Measurements from ENCODE around the gene CYFIP2.

CYFIP2 gene

GRCh38 chr5:157431544-157432200 lies 165.7 kb downstream of the CYFIP2 start:
- Histone ChIP-seq H3K4me2 (ENCODE audit: insufficient read depth, low read length, poor library complexity, severe bottlenecking) (no peak overlapping the region), H2BK5ac (ENCODE audit: low read length) (no peak overlapping the region), H3K36me3 (replicated peaks in 1 of 2; ENCODE audit: control insufficient read depth in 2 of 2, insufficient read depth in 2 of 2, low read length in 2 of 2) (no peaks in the 10 kb centered on the region), H3K27me3 (ENCODE audit: control insufficient read depth in 3 of 3, insufficient read depth in 3 of 3, low read depth in 1 of 3, low read length in 3 of 3) (no peaks in the 10 kb centered on the region), H2AFZ (ENCODE audit: low read length) (no peak overlapping the region), H3K4me1 (ENCODE audit: control insufficient read depth in 2 of 2, insufficient read depth in 1 of 2, low read depth in 1 of 2, low read length in 2 of 2) (no peaks in the 10 kb centered on the region), H2BK15ac (ENCODE audit: low read length) (no peak overlapping the region), H3K9me3 (replicated peaks in 1 of 2; ENCODE audit: control insufficient read depth in 2 of 2, insufficient read depth in 1 of 2, low read depth in 1 of 2, low read length in 2 of 2) (no peaks in the 10 kb centered on the region), H3K27ac (replicated peaks; ENCODE audit: low read length) (no peak overlapping the region), H3K4ac (ENCODE audit: low read length) (no peak overlapping the region), H2AK5ac (ENCODE audit: low read depth, low read length) (no peak overlapping the region), H3K9ac (ENCODE audit: low read depth, low read length, poor library complexity) (no peak overlapping the region), H3K4me3 (ENCODE audit: low read length in 2 of 2) (no peak overlapping the region), H3K14ac (ENCODE audit: low read length) (no peak overlapping the region), H4K8ac (ENCODE audit: low read depth, low read length) (no peak overlapping the region), H2BK120ac (ENCODE audit: low read depth, low read length) (no peak overlapping the region), H4K91ac (ENCODE audit: low read depth, low read length, poor library complexity) (no peak overlapping the region), H3K23ac (ENCODE audit: low read depth, low read length, poor library complexity) (no peak overlapping the region), H3K18ac (ENCODE audit: low read length) (no peak overlapping the region), H3K79me1 (ENCODE audit: low read depth, low read length) (no peaks in the 10 kb centered on the region), H2BK12ac (ENCODE audit: low read length) (no peak overlapping the region)
- peak; percentile 11 for DNase-seq (ENCODE audit: low spot score)
- WGBS, 2 donors (ENCODE audit: extremely low coverage in 2 of 2, insufficient read length in 2 of 2, insufficient replicate concordance in 1 of 2), result no CpG with 5 or more reads among the region's 4 CpGs

DNA sequence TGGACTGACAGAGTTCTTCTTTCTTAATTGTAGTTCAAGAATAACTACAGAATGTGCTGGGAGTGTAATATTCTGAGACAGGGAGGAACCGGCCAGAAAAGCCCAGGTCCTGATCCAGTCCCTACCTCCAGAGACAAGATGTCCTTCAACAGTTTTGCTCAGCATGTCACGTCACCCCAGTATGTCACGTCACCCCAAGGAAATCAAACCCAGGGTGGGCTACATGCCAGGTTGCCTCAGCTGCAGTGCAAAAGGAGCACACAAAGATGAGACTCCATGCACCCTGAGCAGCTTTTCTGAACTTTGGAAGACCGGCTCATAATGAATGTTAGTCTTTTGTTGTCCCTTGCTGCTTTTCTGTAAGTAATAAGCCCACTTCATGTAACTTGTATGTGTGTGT lies 168.2 kb downstream of the CYFIP2 start:
- Histone ChIP-seq H3K23ac (ENCODE audit: low read depth, low read length, poor library complexity) (no peak overlapping the region), H3K4me3 (ENCODE audit: low read length in 2 of 2) (peak overlapping the region in 1 of 2 donors; percentile 61), H4K8ac (ENCODE audit: low read depth, low read length) (no peak overlapping the region), H2AK5ac (ENCODE audit: low read depth, low read length) (no peak overlapping the region), H3K18ac (ENCODE audit: low read length) (no peak overlapping the region), H2BK5ac (ENCODE audit: low read length) (no peak overlapping the region), H3K36me3 (replicated peaks in 1 of 2; ENCODE audit: control insufficient read depth in 2 of 2, insufficient read depth in 2 of 2, low read length in 2 of 2) (no peaks in the 10 kb centered on the region), H4K91ac (ENCODE audit: low read depth, low read length, poor library complexity) (no peak overlapping the region), H3K9ac (ENCODE audit: low read depth, low read length, poor library complexity) (no peak overlapping the region), H3K9me3 (replicated peaks in 1 of 2; ENCODE audit: control insufficient read depth in 2 of 2, insufficient read depth in 1 of 2, low read depth in 1 of 2, low read length in 2 of 2) (no peaks in the 10 kb centered on the region), H3K79me1 (ENCODE audit: low read depth, low read length) (no peaks in the 10 kb centered on the region), H3K27ac (replicated peaks; ENCODE audit: low read length) (no peak overlapping the region), H2AFZ (ENCODE audit: low read length) (no peak overlapping the region), H3K4me2 (ENCODE audit: insufficient read depth, low read length, poor library complexity, severe bottlenecking) (no peak overlapping the region), H3K14ac (ENCODE audit: low read length) (no peak overlapping the region), H2BK12ac (ENCODE audit: low read length) (no peak overlapping the region), H3K4ac (ENCODE audit: low read length) (no peak overlapping the region), H2BK15ac (ENCODE audit: low read length) (no peak overlapping the region), H3K27me3 (ENCODE audit: control insufficient read depth in 3 of 3, insufficient read depth in 3 of 3, low read depth in 1 of 3, low read length in 3 of 3) (no peaks in the 10 kb centered on the region), H2BK120ac (ENCODE audit: low read depth, low read length) (no peak overlapping the region), H3K4me1 (ENCODE audit: control insufficient read depth in 2 of 2, insufficient read depth in 1 of 2, low read depth in 1 of 2, low read length in 2 of 2) (no peaks in the 10 kb centered on the region)
- no peak for DNase-seq (ENCODE audit: low spot score)
- no CpG with 5 or more reads among the region's 4 CpGs for WGBS, 2 donors (ENCODE audit: extremely low coverage in 2 of 2, insufficient read length in 2 of 2, insufficient replicate concordance in 1 of 2)

GRCh38 chr5:157443041-157443549 lies 177.2 kb downstream of the CYFIP2 start:
- Histone ChIP-seq H3K4me2 (ENCODE audit: insufficient read depth, low read length, poor library complexity, severe bottlenecking) (no peak overlapping the region), H2BK15ac (ENCODE audit: low read length) (no peak overlapping the region), H2AK5ac (ENCODE audit: low read depth, low read length) (no peak overlapping the region), H3K23ac (ENCODE audit: low read depth, low read length, poor library complexity) (no peak overlapping the region), H3K4ac (ENCODE audit: low read length) (no peak overlapping the region), H3K9ac (ENCODE audit: low read depth, low read length, poor library complexity) (no peak overlapping the region), H3K4me3 (ENCODE audit: low read length in 2 of 2) (no peak overlapping the region), H4K8ac (ENCODE audit: low read depth, low read length) (no peak overlapping the region), H3K27ac (replicated peaks; ENCODE audit: low read length) (no peak overlapping the region), H3K14ac (ENCODE audit: low read length) (no peak overlapping the region), H2BK120ac (ENCODE audit: low read depth, low read length) (no peak overlapping the region), H2AFZ (ENCODE audit: low read length) (no peak overlapping the region), H3K79me1 (ENCODE audit: low read depth, low read length) (no peaks in the 10 kb centered on the region), H3K36me3 (replicated peaks in 1 of 2; ENCODE audit: control insufficient read depth in 2 of 2, insufficient read depth in 2 of 2, low read length in 2 of 2) (no peaks in the 10 kb centered on the region), H3K27me3 (ENCODE audit: control insufficient read depth in 3 of 3, insufficient read depth in 3 of 3, low read depth in 1 of 3, low read length in 3 of 3) (peaks cover 0 to 4% (median 0%) of the 10 kb centered on the region in 3 experiments), H2BK12ac (ENCODE audit: low read length) (no peak overlapping the region), H2BK5ac (ENCODE audit: low read length) (no peak overlapping the region), H3K4me1 (ENCODE audit: control insufficient read depth in 2 of 2, insufficient read depth in 1 of 2, low read depth in 1 of 2, low read length in 2 of 2) (peaks cover 0 to 2% of the 10 kb centered on the region in 2 donors), H3K18ac (ENCODE audit: low read length) (no peak overlapping the region), H3K9me3 (replicated peaks in 1 of 2; ENCODE audit: control insufficient read depth in 2 of 2, insufficient read depth in 1 of 2, low read depth in 1 of 2, low read length in 2 of 2) (no peaks in the 10 kb centered on the region), H4K91ac (ENCODE audit: low read depth, low read length, poor library complexity) (no peak overlapping the region)
- DNase-seq (ENCODE audit: low spot score), result no peak
- no CpG with 5 or more reads among the region's 7 CpGs for WGBS, 2 donors (ENCODE audit: extremely low coverage in 2 of 2, insufficient read length in 2 of 2, insufficient replicate concordance in 1 of 2)

DNA sequence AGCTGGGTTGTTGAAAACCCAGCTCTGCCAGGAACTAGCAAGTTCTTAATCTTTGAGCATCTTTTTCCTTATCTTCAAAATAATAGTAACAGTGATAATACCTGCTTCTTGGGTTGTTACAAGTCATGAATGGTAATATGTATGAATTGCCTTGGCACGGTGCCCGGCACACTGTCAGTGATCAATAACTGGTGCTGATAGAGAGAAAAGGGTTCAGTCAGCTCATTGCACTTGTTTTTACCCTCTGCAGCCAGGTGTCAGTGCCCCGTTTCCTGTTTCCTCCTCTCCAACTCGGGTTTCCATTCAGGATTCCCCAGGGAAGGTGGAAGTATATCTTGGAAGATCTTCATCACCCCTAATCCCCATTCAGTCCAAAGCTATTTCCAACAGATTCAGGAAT lies 178.3 kb downstream of the CYFIP2 start:
- Histone ChIP-seq H3K79me1 (ENCODE audit: low read depth, low read length) (no peaks in the 10 kb centered on the region), H3K4me2 (ENCODE audit: insufficient read depth, low read length, poor library complexity, severe bottlenecking) (no peak overlapping the region), H3K4ac (ENCODE audit: low read length) (no peak overlapping the region), H2BK12ac (ENCODE audit: low read length) (no peak overlapping the region), H3K36me3 (replicated peaks in 1 of 2; ENCODE audit: control insufficient read depth in 2 of 2, insufficient read depth in 2 of 2, low read length in 2 of 2) (no peaks in the 10 kb centered on the region), H3K4me3 (ENCODE audit: low read length in 2 of 2) (no peak overlapping the region), H3K23ac (ENCODE audit: low read depth, low read length, poor library complexity) (no peak overlapping the region), H2BK5ac (ENCODE audit: low read length) (no peak overlapping the region), H2BK15ac (ENCODE audit: low read length) (no peak overlapping the region), H3K14ac (ENCODE audit: low read length) (no peak overlapping the region), H3K9ac (ENCODE audit: low read depth, low read length, poor library complexity) (no peak overlapping the region), H2AK5ac (ENCODE audit: low read depth, low read length) (no peak overlapping the region), H3K18ac (ENCODE audit: low read length) (no peak overlapping the region), H4K91ac (ENCODE audit: low read depth, low read length, poor library complexity) (no peak overlapping the region), H3K27ac (replicated peaks; ENCODE audit: low read length) (no peak overlapping the region), H3K9me3 (replicated peaks in 1 of 2; ENCODE audit: control insufficient read depth in 2 of 2, insufficient read depth in 1 of 2, low read depth in 1 of 2, low read length in 2 of 2) (no peaks in the 10 kb centered on the region), H4K8ac (ENCODE audit: low read depth, low read length) (no peak overlapping the region), H2BK120ac (ENCODE audit: low read depth, low read length) (no peak overlapping the region), H3K27me3 (ENCODE audit: control insufficient read depth in 3 of 3, insufficient read depth in 3 of 3, low read depth in 1 of 3, low read length in 3 of 3) (peaks cover 0 to 4% (median 0%) of the 10 kb centered on the region in 3 experiments), H3K4me1 (ENCODE audit: control insufficient read depth in 2 of 2, insufficient read depth in 1 of 2, low read depth in 1 of 2, low read length in 2 of 2) (peaks cover 0 to 2% of the 10 kb centered on the region in 2 donors), H2AFZ (ENCODE audit: low read length) (no peak overlapping the region)
- WGBS, 2 donors (ENCODE audit: extremely low coverage in 2 of 2, insufficient read length in 2 of 2, insufficient replicate concordance in 1 of 2), result no CpG with 5 or more reads among the region's 4 CpGs
- DNase-seq (ENCODE audit: low spot score), result no peak

All from neuronal stem cell (in vitro differentiated cells).